Measurements from ENCODE around the gene ARHGAP22. TPM values are rescaled to one million over a fixed set of nuclear protein-coding genes. Genes with fewer than 3 reads are reported as not detected.

The ARHGAP22 gene
- polyA plus RNA-seq, 1 experiment = 7.2 TPM

- no peak for DNase-seq (ENCODE audit: low read depth)
- ChIA-PET CTCF (interaction anchor here (1.1 kb wide), 1 partner anchor 21 kb away, joined by 3 read pairs; no protein-coding TSS in a partner anchor), POLR2A (no interaction called here)
Measured at GRCh38 chr10:48404646-48405045, 200.2 kb downstream of the ARHGAP22 start.

GRCh38 chr10:48400850-48401220, 204.0 kb downstream of the ARHGAP22 start:
- Histone ChIP-seq H3K27me3 (ENCODE audit: control insufficient read depth, insufficient read depth, low read length) (no peaks in the 10 kb centered on the region), H3K4me3 (ENCODE audit: low read depth, low read length) (no peak overlapping the region), H3K36me3 (ENCODE audit: control insufficient read depth, insufficient read depth, low read length) (no peaks in the 10 kb centered on the region)
- TF ChIP-seq CTCF (IDR thresholded peaks at IDR 0.05; ENCODE audit: insufficient read depth, low read depth, low read length) = no peak
- no peak for DNase-seq (ENCODE audit: low read depth)
- CTCF ChIA-PET = interaction anchor here (1.1 kb wide), 1 partner anchor 29 kb away, joined by 3 read pairs; no protein-coding TSS in a partner anchor
- POLR2A ChIA-PET = no interaction called here

More at GRCh38 chr10:48404646-48405045, 200.2 kb downstream of the ARHGAP22 start:
- H3K27me3 ChIP-seq (ENCODE audit: control insufficient read depth, insufficient read depth, low read length) = no peaks in the 10 kb centered on the region
- no peak overlapping the region for H3K4me3 ChIP-seq (ENCODE audit: low read depth, low read length)
- TF ChIP-seq CTCF (IDR thresholded peaks at IDR 0.05; ENCODE audit: insufficient read depth, low read depth, low read length) = no peak
- H3K36me3 ChIP-seq (ENCODE audit: control insufficient read depth, insufficient read depth, low read length) = no peaks in the 10 kb centered on the region

GRCh38 chr10:48400129-48400849, 204.6 kb downstream of the ARHGAP22 start:
- POLR2A ChIA-PET = interaction anchor here (0.6 kb wide), 2 partner anchors 77 to 207 kb away, joined by 3 read pairs; no protein-coding TSS in a partner anchor
- peak; percentile 19; the same call in 1 of the 2 replicates for TF ChIP-seq CTCF (IDR thresholded peaks at IDR 0.05; ENCODE audit: insufficient read depth, low read depth, low read length)

GRCh38 chr10:48399551-48399950, 205.3 kb downstream of the ARHGAP22 start:
- Histone ChIP-seq H3K27me3 (ENCODE audit: control insufficient read depth, insufficient read depth, low read length) (no peaks in the 10 kb centered on the region), H3K36me3 (ENCODE audit: control insufficient read depth, insufficient read depth, low read length) (no peaks in the 10 kb centered on the region), H3K4me3 (ENCODE audit: low read depth, low read length) (no peak overlapping the region)
- ChIA-PET POLR2A (interaction anchor here (0.6 kb wide), 3 partner anchors 76 to 207 kb away, joined by 3 to 9 read pairs (median 3); no protein-coding TSS in a partner anchor), CTCF (interaction anchor here (1.4 kb wide), 2 partner anchors 10 to 16 kb away, joined by 5 read pairs; no protein-coding TSS in a partner anchor)
- no peak for DNase-seq (ENCODE audit: low read depth)
- TF ChIP-seq CTCF (IDR thresholded peaks at IDR 0.05; ENCODE audit: insufficient read depth, low read depth, low read length) = no peak

More at GRCh38 chr10:48400129-48400849, 204.6 kb downstream of the ARHGAP22 start:
- CTCF ChIA-PET = interaction anchor here (1.1 to 1.4 kb wide), 2 partner anchors 17 to 28 kb away, joined by 3 to 5 read pairs; no protein-coding TSS in a partner anchor
- H3K36me3 ChIP-seq (ENCODE audit: control insufficient read depth, insufficient read depth, low read length) = no peaks in the 10 kb centered on the region
- no peaks in the 10 kb centered on the region for H3K27me3 ChIP-seq (ENCODE audit: control insufficient read depth, insufficient read depth, low read length)
- H3K4me3 ChIP-seq (ENCODE audit: low read depth, low read length) = no peak overlapping the region
- peak; percentile 48 for DNase-seq (ENCODE audit: low read depth)

- TF ChIP-seq CTCF (IDR thresholded peaks at IDR 0.05; ENCODE audit: insufficient read depth, low read depth, low read length) = no peak
- ChIA-PET CTCF (interaction anchor here (1.4 kb wide), 2 partner anchors 9 to 15 kb away, joined by 5 read pairs; no protein-coding TSS in a partner anchor), POLR2A (interaction anchor here (0.6 kb wide), 1 partner anchor 145 kb away, joined by 9 read pairs; no protein-coding TSS in a partner anchor)
- Histone ChIP-seq H3K4me3 (ENCODE audit: low read depth, low read length) (no peak overlapping the region), H3K27me3 (ENCODE audit: control insufficient read depth, insufficient read depth, low read length) (no peaks in the 10 kb centered on the region), H3K36me3 (ENCODE audit: control insufficient read depth, insufficient read depth, low read length) (no peaks in the 10 kb centered on the region)
- DNase-seq (ENCODE audit: low read depth) = no peak
Measured at GRCh38 chr10:48399056-48399541, 205.8 kb downstream of the ARHGAP22 start.

Data from BJ (cell line).